Measurements from ENCODE around the gene VPS33B.

- no peak for TF ChIP-seq CTCF (IDR thresholded peaks at IDR 0.05; ENCODE audit: insufficient read depth, low read depth, low read length)
- no peak for TF ChIP-seq EZH2 (IDR thresholded peaks at IDR 0.05; ENCODE audit: insufficient read depth, low read length)
These were observed 66.6 kb downstream of the VPS33B start for GRCh38 chr15:90955624-90956273.
